Measurements from ENCODE around the gene EXOC2.
"Not testable (repeated sequence)": the region's sequence is repeated elsewhere in the genome, so short reads cannot be mapped to it uniquely, and the experiment has no call there.

EXOC2 gene

GRCh38 chr6:635233-635632, 57.7 kb downstream of the EXOC2 start:
- no peak for DNase-seq (ENCODE audit: low read depth)

- DNase-seq (ENCODE audit: low read depth), result no peak
These were observed 59.3 kb downstream of the EXOC2 start for GRCh38 chr6:633611-634010.

GRCh38 chr6:628766-629165, 64.2 kb downstream of the EXOC2 start:
- DNase-seq (ENCODE audit: low read depth), result no peak

GRCh38 chr6:626236-626635, 66.7 kb downstream of the EXOC2 start:
- DNase-seq (ENCODE audit: low read depth), result no peak

- no peak for DNase-seq (ENCODE audit: low read depth)
These were observed 68.0 kb downstream of the EXOC2 start for GRCh38 chr6:624979-625378.

GRCh38 chr6:622462-622861, 70.5 kb downstream of the EXOC2 start:
- no peak for DNase-seq (ENCODE audit: low read depth)

GRCh38 chr6:621931-622330, 71.0 kb downstream of the EXOC2 start:
- DNase-seq (ENCODE audit: low read depth), result no peak

- DNase-seq (ENCODE audit: low read depth), result no peak
These were observed 72.0 kb downstream of the EXOC2 start for GRCh38 chr6:620950-621349.

GRCh38 chr6:620166-620565, 72.8 kb downstream of the EXOC2 start:
- DNase-seq (ENCODE audit: low read depth), result no peak

GRCh38 chr6:617456-618100, 75.4 kb downstream of the EXOC2 start:
- no peak for DNase-seq (ENCODE audit: low read depth)

GRCh38 chr6:613981-614380, 79.0 kb downstream of the EXOC2 start:
- DNase-seq (ENCODE audit: low read depth), result no peak

GRCh38 chr6:611928-612327, 81.0 kb downstream of the EXOC2 start:
- no peak for DNase-seq (ENCODE audit: low read depth)

- no peak for DNase-seq (ENCODE audit: low read depth)
These were observed 82.1 kb downstream of the EXOC2 start for GRCh38 chr6:610882-611281.

GRCh38 chr6:609905-610304, 83.0 kb downstream of the EXOC2 start:
- DNase-seq (ENCODE audit: low read depth), result no peak

- DNase-seq (ENCODE audit: low read depth), result no peak
These were observed 86.0 kb downstream of the EXOC2 start for GRCh38 chr6:606829-607379.

GRCh38 chr6:605895-606294, 87.0 kb downstream of the EXOC2 start:
- not testable (repeated sequence) for DNase-seq (ENCODE audit: low read depth)

GRCh38 chr6:604579-604978, 88.4 kb downstream of the EXOC2 start:
- DNase-seq (ENCODE audit: low read depth), result peak; percentile 7

- no peak for DNase-seq (ENCODE audit: low read depth)
These were observed 89.7 kb downstream of the EXOC2 start for GRCh38 chr6:603265-603664.

- DNase-seq (ENCODE audit: low read depth), result no peak
These were observed 93.1 kb downstream of the EXOC2 start for GRCh38 chr6:599576-600448.

GRCh38 chr6:593907-594212, 99.1 kb downstream of the EXOC2 start:
- no peak for DNase-seq (ENCODE audit: low read depth)

GRCh38 chr6:593139-593906, 99.6 kb downstream of the EXOC2 start:
- DNase-seq (ENCODE audit: low read depth), result no peak

GRCh38 chr6:589090-589489, 103.8 kb downstream of the EXOC2 start:
- DNase-seq (ENCODE audit: low read depth), result no peak

GRCh38 chr6:586553-586952, 106.4 kb downstream of the EXOC2 start:
- no peak for DNase-seq (ENCODE audit: low read depth)
